Stimulated activated CD4-positive, alpha-beta T cell treated with anti-CD3 and anti-CD28 coated beads, Interleukin-15, amount 100 ng/mL, for 24 hours (primary cell): ENCODE measurements around the gene RPS2.
A peak's percentile ranks its signal among the peaks of the same experiment; 100 is the strongest.
"Not testable (repeated sequence)": the region's sequence is repeated elsewhere in the genome, so short reads cannot be mapped to it uniquely, and the experiment has no call there.

ENCODE experiments used
- DNase-seq: peaks from one replicate; pipeline ENCODE4 v3.0.0-alpha.2; 2020

Gene RPS2

DNA sequence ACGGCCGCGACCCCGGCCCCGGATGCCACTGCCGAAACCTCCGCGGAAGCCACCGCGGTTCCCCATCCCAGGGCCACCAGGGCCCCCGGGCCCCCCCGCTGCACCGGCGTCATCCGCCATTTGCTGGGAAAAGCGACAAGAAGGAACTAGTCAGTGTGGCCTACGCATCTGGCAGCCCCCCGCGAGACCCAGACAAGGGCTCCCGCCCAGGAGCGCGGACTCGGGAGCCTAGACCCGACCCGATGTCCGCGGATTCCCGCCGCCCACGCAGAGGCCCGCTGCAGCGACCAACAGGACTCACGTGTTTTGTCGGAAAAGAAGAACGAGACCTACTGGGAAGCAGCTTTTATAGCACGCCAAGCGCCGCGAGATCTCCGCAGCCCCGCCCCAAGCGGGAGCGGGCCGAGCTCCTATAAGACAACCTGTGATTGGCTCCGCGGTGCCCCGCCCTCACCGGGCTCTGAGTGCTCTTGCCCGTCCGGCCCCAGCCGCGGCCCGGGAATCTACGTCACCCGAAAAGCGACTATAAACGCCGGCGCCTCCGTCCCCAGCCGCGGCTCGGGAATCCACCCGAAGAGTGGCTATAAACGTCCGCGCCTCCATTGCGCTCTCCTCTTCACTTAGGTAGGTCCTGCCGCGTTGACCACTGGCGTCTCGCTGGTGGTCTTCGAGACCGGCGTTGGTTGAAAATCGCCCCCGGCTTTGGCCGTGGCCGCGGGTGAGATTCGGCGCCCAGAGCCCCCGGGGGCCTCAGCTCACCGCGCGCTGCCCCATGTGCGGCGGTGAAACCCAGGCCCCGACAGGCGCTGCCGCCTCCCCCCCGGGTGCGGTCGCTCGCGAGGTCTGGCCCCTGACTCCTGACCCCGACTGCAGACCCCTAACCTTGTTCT is at the start of gene RPS2:
TSS of gene RPS2 (minus strand) at position 321 of the 890 bp plus-strand sequence. CDS start at position 120, 201 bp downstream.
- peak; percentile 98 for DNase-seq

DNA sequence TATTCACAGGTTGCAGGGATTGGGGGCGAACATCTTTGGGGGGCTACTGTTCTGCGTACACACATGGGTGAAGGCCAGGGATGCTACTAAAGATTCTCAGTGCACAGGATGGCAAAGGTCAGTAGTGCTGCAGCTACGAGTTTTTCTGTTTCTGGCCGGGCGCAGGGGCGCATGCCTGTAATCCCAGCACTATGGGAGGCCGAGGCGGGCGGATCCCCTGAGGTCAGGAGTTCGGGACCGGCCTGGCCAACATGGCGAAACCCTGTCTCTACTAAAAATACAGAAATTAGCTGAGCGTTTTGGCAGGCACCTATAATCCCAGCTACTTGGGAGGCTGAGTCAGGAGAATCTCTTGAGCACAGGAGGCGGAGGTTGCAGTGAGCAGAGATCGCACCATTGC is 48.9 kb upstream of the RPS2 start:
- no peak for DNase-seq

DNA sequence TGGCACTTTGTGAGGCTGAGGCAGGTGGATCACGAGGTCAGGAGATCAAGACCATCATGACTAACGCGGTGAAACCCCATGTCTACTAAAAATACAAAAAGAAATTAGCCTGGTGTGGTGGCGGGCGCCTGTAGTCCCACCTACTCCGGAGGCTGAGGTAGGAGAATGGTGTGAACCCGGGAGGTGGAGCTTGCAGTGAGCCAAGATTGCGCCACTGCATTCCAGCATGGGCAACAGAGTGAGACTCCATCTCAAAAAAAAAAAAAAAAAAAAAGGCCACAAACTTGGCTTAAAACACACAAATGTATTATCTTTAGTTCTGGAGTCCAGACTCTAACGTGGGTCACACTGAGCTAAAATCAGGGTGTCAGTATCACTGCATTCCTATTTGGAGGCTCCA is 47.1 kb upstream of the RPS2 start:
- not testable (repeated sequence) for DNase-seq

DNA sequence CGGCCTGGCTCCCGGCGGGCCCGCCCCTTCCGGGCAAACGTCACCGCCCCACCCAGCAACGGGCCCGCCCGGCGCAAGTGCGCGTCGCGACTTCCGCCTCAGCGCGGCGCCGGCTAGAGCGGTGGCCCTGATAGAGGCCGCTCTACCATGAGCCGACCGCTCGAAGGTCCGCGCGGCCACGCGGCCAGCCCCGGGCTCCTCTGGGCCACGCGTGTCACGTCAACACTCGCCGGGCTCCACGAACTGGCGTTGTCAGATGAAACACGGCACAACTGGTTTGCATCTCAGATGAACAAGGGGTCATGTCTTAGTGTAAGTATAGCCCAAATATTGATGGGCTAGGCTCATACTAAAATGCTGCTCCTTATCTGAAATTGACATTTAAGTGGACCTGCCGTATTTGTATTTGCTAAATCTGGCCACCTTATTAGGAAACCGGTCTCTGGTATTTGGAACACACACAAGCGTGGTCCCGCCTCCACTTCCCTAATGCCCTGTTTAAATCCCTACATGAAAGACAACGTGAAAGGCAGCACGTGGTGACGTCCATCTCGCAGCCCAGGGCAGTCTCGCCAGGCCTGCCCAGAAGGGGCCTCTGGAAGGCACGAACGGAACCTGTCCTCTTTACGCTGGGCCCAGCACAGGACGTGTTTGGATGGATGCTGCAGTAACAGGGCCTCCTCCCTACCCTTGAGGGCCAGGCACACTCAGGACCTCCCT is 45.3 kb upstream of the RPS2 start, which contains the start of gene ZNF598:
TSS of gene ZNF598 (minus strand) at position 31 of the 720 bp plus-strand sequence.
- DNase-seq: peak; percentile 86

DNA sequence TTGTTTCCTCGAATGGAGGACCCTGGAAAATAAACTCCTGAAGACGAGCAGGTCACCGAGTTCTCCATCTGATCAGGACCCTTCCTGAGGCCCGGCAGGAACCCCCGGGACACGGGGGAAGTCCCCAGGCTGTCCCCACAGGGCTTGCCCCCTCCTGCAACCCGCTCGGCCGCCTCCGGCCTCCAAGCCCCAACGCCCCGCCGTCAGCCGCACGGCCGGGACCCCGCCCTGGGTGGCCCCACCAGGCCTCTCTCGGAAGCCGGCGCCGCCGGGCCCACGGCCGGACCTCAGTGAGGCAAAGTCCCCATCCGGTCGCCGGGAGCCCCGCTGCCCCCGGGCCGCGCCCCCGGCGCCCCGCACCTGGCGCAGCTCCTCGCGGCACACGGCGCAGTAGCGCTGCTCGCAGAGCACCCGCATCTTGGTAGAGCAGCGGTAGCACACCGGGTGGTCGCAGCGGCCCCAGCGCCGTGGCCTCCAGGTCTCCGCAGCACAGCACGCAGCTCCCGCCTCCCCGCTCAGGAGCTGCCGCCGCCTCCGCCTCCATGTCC is 44.6 kb upstream of the RPS2 start:
- DNase-seq: no peak

DNA sequence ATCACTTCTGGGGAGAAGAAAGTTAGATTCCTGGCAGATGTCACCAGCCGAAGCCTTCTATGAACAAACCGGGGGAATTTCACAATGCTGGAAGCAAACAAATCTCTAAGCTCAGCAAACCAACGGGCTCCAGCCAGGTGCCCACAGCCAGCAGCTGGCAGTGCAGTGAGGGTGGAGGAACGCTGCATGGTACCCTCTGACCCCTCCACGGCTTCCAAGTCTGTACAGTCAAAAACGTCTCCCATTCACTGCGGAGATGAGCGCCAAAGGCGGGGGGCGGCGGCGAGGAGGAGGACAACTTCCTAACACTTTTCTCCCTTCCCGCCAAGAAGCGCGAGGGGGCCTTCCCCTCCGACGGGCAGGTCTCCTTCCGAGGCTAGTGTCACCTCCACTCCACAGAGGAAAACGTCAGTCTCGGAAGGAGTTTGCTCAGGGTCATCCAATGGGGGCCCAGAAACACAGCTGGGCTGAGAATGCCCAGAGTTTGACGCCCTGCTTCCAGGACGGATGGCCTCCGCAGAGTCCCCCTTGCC is 44.1 kb upstream of the RPS2 start:
- DNase-seq: peak; percentile 65

DNA sequence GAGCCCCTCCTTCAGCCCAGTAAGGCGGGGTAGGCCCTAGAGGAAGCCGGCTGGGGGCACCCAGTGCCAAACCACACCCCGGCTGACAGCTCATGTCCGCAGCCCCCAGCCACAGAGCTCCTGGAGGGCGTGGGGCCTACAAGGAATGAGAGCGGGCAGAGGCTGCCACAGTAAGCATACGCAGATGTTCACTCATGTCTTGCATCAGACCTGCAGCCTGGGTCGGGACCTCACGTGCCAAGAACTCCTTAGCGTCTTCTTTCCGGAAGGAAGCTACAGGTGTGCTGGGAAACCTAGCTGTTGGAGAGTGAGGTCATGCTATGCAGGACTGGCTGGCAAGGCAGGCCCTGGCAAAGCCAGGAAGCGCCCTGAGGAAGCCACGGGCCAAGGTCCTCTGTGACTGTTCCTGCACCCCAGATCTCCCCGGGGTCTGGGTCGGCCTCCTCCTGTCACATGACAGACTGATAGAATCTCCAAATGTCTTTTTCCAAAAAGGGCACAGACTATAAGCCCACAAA is 43.4 kb upstream of the RPS2 start:
- no peak for DNase-seq

DNA sequence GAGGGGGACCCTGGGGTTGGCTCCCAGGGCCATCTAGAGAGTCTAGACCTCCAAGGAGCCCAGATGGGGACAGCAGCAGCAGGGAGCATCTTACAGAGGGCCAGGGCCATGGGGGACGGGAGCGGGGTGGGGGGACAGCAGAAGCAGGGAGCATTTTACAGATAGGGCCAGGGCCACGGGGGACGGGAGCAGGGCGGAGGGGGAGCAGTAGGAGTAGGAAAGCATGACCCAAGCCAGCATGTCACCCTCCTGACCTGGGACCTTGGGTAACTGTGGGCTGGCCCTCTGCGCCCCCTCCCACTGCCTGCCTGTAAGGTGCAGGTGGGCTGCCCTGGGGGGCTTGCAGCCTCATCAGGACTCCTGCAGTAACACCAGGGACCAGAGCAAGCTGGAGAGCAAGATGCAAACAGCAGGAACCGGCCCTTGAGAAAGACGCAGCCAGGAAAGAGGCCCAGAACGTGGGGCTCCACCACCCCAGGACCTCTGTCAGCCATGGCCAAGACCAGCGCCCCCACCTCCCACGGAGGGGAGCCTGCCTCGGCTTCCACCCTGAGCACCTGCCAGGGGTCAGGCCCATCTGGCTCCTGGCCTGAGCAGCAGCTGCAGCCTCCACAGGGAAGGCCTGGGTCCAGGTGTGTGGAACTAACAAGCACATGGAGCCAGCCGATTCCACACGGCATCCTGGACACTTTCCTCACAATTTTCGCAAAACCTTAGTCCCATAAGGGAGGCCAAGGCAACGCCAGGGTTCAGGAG is 42.6 kb upstream of the RPS2 start:
- no peak for DNase-seq

DNA sequence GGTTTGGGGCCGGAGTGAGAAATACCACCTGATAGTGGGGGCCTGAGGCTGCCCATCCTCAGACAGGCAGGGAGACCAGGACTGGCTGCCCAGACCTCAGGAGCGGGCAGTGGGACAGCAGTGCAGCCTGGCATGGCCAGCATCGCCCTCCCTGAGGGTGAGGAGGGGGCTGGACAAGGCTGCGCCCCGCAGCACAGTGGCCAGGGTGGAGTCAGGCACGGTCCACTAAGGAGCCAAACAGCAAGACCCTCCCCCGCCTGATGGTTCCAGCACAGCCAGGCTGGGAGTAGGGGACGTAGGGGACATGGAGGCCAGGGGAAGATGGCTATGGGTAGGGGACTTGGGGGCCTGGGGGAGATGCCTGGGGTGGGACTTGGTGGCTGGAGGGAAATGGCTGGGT is 41.7 kb upstream of the RPS2 start:
- no peak for DNase-seq

DNA sequence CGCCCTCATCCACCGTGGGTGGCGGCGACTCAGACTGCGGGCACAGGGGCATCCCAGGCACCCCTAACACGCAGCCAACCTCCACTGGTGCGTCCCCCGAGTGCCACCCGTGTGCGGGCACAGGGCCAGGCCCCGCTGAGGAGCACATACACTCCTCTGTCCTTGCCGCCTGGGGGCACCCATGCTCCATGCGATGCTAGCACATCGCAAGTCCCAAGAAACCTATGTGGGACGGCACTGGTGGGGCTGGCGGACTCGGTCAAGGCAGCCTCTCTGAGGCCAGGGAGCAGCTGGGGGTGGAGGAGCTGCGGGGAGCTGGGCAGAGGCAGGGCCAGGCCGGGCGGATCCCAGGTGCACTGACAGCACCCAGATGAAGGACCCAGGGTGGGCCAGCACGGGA is 41.0 kb upstream of the RPS2 start:
- DNase-seq: no peak

DNA sequence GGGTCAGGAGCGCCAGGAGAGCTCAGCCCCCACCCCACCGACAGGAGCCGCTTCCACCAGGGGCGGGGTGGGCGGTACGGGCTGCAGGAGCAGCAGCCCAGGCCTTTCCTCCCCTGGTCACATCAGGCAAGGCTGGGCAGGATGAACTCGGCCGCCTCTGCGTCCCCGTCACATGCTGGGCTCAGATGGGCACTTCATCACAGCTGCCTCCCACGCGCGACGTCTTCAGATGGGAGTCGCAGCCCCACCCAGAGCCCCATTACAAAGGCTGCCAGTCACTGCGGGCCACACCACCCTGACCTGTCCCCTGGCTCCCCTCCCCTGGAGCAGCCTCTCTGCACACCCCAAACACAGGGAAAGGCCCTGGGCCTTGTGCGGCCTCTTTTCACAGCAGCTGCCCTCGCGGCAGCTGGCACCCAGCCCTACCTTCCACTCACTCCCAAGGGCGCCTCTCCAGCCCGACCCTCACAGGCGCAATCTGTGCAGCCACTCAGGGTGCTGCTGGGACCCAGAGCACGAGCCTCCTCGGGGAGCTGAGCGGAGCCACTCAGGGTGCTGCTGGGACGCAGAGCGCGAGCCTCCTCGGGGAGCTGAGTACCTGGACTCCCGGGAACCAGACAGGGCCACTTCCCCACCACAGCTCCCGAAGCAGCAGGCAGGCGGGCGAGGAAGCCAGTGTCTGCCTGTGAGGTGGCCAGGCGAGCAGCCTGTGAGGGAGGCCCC is 40.3 kb upstream of the RPS2 start:
- DNase-seq: no peak

DNA sequence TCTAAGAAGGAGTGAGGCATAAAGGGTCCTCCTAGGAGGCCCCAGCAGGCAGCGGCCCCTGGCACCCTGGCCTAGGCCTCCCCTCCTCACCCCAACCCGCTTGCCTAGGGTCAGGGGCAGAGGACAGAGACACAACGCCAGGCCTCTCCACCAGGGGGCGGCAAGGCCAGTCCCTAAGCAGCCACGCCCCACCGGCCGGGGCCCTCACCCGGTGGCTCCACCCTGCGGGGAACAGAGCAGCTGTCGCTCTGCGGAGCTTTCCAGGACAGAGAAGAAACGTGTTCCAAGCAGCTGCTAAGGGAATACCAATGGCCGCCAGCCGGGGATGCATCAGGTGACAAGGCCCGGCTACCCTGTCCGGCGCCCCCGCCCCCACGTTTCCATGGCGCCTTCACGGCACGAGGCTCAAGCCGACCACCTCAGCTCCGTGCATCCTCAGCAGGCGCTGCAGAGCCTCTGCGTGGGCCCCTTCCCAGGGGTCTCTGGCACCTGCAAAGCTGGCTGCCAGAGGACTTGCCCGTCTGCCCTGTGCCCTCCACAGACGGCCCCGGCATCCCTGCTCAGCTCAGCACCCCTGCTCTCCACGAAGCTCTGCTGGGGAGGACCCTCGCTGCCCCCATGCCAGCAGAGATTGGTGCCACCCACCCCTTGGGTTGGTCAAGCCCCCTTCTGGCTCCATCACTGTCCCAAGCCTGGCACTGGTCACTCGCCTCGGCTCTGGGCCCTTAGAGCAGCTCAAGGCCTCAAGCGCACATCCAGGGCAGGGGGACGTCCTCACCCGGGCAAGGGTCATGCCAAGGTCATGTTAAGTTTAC is 39.4 kb upstream of the RPS2 start:
- peak; percentile 95 for DNase-seq

DNA sequence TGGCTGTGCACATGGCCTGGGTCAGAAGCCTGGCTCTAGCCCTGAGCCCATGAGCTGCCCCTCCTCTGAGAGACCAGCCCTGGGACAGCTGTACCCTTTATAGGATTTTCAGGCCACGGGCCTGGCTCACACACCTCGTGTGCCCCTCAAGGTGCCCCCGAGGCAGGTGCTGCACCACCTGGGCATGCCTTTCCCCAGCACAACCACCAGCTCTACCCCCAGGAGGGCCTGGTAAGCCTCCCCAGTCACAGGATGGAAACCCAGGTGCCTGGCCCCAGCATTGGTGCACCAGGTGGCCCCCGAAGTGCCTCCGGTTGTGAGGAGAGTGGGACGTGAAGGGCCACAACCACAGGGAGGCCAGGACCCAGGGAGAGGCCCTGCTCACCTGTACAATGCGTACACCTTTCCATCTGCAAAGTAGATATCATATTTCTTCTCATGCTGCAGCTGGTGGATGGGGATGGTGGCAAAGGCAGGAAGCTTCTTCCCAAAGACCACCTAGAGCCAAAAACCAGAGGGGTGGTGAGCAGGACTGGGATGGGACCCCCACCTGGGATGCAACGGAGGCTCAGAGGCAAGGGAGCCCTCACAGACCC is 38.7 kb upstream of the RPS2 start:
- DNase-seq: no peak

DNA sequence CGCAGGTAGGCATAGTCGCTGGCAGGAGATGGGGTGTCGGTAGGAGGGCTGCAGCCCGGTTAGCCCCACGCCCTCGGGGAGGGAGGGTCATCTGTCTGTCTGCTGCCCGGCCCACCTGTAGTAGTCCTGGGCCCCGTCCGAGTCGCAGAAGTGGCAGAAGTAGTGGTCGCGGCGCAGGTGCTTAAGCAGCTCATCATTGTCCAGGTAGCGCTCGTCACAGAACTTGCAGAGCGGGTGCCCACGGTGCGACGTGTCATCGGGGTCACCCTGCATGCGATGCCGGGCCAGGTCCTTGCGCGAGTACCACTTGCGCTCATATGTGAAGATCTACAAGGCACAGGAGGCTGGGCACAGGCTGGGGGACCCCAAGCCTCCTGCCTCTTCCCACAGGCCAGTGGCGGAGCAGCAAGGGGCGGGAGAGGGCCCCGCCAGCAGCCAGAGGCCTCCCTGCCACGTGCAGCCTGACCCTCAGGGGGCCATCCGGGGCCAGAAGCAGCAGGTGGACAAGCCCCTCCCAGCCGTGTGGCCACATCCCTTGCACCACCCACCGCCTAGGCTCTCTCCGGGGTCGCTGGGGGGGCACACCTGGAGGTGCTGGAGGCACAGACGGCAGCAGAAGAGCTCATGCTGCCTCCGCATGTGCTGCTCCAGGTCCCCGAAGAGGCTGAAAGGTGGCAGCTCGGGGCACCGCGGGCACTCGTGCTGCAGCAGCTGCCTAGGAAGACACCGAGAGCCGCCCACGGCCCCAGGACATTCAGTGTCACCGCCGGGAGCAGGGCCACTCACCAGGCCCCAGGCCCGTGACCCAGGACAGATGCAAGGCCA is 38.0 kb upstream of the RPS2 start:
- DNase-seq: no peak

DNA sequence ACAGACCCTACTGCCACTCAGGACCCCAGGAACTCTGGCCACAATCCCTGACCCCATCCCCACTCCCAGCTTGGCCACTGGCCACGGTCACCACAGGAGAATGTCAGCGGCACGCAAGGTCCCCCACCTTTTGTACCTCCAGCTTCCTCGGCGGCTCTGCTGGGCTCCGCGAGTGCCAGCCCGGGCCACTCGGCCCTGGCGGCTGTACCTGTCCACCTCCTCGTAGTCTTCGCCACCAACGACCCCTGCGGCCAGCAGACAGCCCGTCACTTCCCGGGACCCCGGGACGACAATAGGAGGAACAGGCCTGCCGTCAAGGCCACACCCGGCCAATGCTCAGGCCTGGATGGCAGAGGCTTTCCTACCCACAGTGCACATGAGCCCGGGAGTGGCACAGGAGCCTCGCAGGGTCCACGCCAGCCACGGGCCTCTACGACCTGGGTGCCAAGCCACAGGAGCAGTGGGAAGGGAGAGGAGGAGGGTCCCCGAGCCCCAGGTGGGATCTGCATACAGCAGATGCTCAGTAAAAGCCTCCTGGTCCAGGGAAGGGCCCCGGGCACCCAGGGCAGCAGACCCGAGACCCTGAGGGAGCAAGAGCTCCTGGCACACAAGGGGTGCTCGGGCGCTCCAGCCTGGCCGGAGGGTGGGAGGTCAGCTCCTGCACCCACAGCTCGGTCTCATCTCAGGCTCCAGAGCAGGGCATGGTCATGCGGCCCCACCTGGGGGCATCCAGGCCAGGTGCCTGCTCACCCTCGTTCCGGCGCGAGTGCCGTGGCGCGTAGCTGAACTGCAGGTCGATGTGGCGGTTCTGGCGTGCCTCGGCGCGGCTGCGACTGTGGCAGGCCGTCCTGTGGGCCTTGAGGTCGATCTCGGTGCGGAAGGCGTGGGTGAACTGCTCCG is 37.1 kb upstream of the RPS2 start:
- DNase-seq: no peak

DNA sequence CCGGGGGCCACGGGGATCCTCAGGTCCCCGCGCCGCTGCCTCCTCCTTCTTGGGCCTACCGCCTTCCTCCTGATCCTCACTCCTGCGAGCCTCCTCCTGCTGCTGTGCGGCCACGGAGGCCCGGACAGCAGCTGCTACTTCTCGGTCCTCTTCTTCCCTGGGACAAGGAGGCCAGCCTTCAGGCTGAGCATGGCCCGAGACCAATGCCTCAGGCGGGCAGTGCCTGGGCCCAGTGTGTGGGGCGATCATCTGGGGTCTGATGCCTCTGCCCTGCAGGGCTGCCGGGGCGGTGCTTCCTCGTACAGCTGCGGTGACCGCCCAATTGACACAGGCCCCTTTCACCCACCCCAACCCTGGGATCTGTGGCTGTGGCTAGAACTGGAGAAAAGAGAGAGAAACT is 36.4 kb upstream of the RPS2 start:
- no peak for DNase-seq

DNA sequence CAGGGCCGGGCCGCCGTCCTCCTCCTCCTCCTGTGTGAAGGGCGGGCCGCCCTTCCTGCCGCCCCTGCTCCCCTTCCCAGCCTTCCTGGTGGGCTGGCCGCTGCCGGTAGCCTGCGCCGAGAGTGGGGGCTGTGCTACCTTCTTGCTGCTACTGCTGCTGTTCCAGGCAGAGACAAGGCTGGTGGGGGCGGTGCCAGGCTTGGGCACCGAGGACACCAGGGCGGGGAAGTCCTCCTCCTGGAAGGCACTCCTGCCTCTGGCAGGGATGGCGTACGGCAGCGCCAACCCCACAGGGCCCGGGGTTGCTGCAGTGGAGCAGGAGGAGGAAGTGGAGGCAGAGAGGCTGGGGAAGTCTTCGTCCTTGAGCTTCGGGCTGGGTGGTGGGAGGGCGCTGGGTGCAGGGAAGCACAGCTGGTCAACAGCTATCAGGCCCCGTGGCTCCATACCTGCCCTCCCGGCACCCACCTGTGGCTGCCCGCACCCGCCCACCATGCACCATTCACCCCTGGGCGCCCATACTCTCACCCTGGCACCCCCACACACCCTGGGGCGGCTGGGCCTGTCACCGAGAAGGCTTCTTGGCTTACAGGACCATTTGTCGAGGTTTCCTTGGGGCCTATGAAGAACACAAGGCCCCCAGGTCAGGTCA is 35.4 kb upstream of the RPS2 start:
- DNase-seq: no peak
